RWPE2 (cell line): ENCODE results near the gene SLIT3.

ENCODE experiments used
- ATAC-seq: fragments of 200-7000 bp; cut with Tn5 transposase; 3 replicates; pipeline ENCODE4 v1.9.1; 2021; ENCODE audit warnings: low read depth
- DNase-seq: peaks from one replicate; pipeline ENCODE4 v3.0.0-alpha.2; 2020; ENCODE audit warnings: low spot score
- H3K27ac ChIP-seq: fragments of 450-650 bp; 2 replicates; pipeline ENCODE4 v1.5.1; 2017; ENCODE audit warnings: mild to moderate bottlenecking; ENCODE audit not compliant: poor library complexity, severe bottlenecking
- H3K27me3 ChIP-seq: fragments of 250-450 bp; sonication (Bioruptor Pico); 2 replicates; pipeline ENCODE4 v1.5.1; 2021; ENCODE audit warnings: mild to moderate bottlenecking, moderate library complexity; ENCODE audit not compliant: insufficient read depth, poor library complexity, severe bottlenecking
- H3K36me3 ChIP-seq: fragments of 250-450 bp; sonication (Bioruptor Pico); 2 replicates; pipeline ENCODE4 v1.5.1; 2020; ENCODE audit warnings: low read depth, mild to moderate bottlenecking, moderate library complexity
- H3K4me1 ChIP-seq: fragments of 250-450 bp; sonication (Bioruptor Pico); 2 replicates; pipeline ENCODE4 v1.5.1; 2021; ENCODE audit warnings: mild to moderate bottlenecking, moderate library complexity; ENCODE audit not compliant: insufficient read depth, poor library complexity, severe bottlenecking
- H3K4me3 ChIP-seq: fragments of 250-450 bp; sonication (Bioruptor Pico); 2 replicates; pipeline ENCODE4 v1.5.1; 2021; ENCODE audit warnings: mild to moderate bottlenecking, moderate library complexity; ENCODE audit not compliant: severe bottlenecking
- H3K9me3 ChIP-seq: fragments of 250-450 bp; sonication (Bioruptor Pico); 2 replicates; pipeline ENCODE4 v1.5.1; 2021; ENCODE audit warnings: mild to moderate bottlenecking, moderate library complexity; ENCODE audit not compliant: severe bottlenecking
- TF ChIP-seq, protein P1 (sequence below): fragments of 450-650 bp; IDR thresholded peaks from one replicate; pipeline ENCODE4 v1.5.1; 2017; ENCODE audit warnings: mild to moderate bottlenecking, moderate library complexity; ENCODE audit not compliant: poor library complexity, severe bottlenecking

SLIT3 gene

DNA sequence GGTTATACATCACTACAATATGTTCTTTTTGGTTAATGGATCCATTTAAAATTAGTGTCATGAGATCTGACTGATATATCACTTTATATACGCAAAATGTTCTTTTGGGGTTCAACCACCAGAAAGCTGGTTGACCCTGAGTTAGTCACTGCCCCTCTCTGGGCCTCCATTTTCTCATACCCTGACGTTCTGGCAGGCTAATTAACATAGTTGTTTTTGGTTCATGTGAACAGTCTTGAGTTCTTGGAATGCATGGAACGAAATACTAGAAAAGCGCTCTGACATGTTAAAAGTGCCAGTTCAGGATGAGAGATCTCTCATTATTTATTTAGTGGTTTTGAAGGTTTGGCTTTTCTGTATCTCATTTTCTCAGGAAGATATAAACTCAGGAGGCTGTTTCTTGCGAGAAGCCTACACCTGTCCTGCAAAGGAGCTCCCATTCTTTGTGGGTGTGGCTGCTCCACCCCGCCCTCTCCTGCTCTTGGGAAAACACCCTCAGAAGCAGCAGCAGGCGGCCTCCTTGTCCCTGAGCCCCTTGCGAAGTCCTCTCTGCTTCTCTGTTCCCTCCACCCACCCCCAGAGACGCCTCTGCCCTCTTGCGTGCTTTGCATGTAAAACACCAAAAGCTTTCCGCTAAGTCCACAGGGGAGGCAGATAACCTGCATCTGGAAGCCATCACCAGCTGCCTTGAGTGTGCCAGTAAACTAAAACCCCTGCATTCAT is 419.4 kb downstream of the SLIT3 start:
- Histone ChIP-seq H3K4me3 (no peak overlapping the region), H3K9me3 (no peaks in the 10 kb centered on the region), H3K36me3 (no peaks in the 10 kb centered on the region), H3K27ac (no peak overlapping the region), H3K4me1 (no peaks in the 10 kb centered on the region), H3K27me3 (no peaks in the 10 kb centered on the region)
- DNase-seq (no peak), ATAC-seq (no peak)
- TF ChIP-seq, protein P1, sequence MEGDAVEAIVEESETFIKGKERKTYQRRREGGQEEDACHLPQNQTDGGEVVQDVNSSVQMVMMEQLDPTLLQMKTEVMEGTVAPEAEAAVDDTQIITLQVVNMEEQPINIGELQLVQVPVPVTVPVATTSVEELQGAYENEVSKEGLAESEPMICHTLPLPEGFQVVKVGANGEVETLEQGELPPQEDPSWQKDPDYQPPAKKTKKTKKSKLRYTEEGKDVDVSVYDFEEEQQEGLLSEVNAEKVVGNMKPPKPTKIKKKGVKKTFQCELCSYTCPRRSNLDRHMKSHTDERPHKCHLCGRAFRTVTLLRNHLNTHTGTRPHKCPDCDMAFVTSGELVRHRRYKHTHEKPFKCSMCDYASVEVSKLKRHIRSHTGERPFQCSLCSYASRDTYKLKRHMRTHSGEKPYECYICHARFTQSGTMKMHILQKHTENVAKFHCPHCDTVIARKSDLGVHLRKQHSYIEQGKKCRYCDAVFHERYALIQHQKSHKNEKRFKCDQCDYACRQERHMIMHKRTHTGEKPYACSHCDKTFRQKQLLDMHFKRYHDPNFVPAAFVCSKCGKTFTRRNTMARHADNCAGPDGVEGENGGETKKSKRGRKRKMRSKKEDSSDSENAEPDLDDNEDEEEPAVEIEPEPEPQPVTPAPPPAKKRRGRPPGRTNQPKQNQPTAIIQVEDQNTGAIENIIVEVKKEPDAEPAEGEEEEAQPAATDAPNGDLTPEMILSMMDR, result no peak

DNA sequence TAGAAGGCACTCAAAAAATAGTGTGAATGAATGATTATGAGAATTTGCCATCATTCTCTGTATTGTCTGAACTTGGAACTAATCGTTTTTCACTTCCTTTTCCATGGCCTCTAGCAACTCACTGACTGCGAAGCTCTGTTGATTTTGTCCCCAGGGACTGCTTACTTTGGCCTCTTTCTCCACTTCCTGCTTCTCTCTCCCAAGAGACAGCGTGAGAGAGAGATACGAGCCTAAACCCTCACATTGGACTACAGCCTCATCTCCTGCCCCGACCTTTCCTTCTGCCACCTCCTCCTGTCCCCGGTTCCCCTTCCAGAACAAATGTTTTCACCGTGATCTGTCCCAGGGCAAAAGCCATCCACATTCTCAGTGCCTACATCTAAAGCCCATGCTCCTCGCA is 421.0 kb downstream of the SLIT3 start:
- H3K4me3 ChIP-seq, result no peak overlapping the region
- H3K27me3 ChIP-seq, result no peaks in the 10 kb centered on the region
- ATAC-seq (no peak), DNase-seq (no peak)
- H3K4me1 ChIP-seq, result no peaks in the 10 kb centered on the region
- no peaks in the 10 kb centered on the region for H3K9me3 ChIP-seq
- TF ChIP-seq, protein P1, result no peak
- H3K36me3 ChIP-seq, result no peaks in the 10 kb centered on the region
- no peak overlapping the region for H3K27ac ChIP-seq

DNA sequence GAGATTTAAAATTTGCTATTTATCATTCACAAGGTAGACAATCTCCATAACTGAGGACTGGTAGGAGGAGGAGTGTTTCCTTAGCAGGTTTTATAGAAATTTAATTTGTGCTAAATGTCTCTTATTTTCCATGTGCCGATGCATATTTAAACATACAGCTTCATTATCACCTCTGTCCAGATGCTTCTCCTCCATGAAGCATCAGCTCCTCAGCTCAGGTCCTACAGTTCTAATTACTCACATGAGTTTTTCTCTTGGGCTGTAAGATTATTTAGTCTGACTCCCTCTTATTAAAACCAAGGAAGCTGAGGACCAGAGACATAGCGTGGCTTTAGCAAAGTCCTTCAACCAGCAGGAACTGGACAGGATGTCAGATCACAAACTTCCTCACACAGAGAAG is 421.6 kb downstream of the SLIT3 start:
- Histone ChIP-seq H3K36me3 (no peaks in the 10 kb centered on the region), H3K4me3 (no peak overlapping the region), H3K27me3 (no peaks in the 10 kb centered on the region), H3K9me3 (no peaks in the 10 kb centered on the region), H3K4me1 (no peaks in the 10 kb centered on the region), H3K27ac (no peak overlapping the region)
- DNase-seq, result no peak
- ATAC-seq, result no peak
- TF ChIP-seq, protein P1, result no peak

DNA sequence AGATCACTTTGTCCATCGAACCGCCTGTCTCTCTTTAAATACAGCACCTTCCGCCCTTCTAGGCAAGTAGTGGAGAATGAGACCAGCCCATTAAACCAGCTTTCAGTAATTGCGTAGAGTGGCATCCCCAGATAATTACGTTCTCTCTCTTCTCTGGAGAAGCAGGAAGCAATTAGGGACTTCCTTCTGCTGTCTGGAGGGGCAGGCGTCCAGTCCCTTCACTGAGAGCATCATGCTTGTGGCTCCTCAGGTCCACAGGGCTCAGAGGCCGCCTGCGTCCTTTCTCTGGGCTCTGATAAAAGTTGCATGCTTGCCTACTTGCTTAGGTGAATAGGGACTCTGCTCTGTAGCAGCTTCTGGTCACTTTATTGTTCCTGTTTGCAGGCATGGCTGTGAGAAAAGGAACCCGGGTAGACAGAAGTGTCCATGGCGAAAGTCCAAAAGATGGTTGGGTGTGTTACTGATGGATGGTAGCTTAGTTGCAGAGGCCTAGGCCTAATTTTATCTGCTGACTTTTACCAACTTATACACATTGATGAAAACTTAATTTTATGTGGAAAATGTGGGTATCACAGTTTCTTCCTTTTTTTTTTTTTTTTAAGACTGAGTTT is 422.7 kb downstream of the SLIT3 start:
- ATAC-seq (no peak), DNase-seq (no peak)
- Histone ChIP-seq H3K27me3 (no peaks in the 10 kb centered on the region), H3K4me1 (no peaks in the 10 kb centered on the region), H3K27ac (no peak overlapping the region), H3K9me3 (no peaks in the 10 kb centered on the region), H3K4me3 (no peak overlapping the region), H3K36me3 (no peaks in the 10 kb centered on the region)
- TF ChIP-seq, protein P1, result no peak

DNA sequence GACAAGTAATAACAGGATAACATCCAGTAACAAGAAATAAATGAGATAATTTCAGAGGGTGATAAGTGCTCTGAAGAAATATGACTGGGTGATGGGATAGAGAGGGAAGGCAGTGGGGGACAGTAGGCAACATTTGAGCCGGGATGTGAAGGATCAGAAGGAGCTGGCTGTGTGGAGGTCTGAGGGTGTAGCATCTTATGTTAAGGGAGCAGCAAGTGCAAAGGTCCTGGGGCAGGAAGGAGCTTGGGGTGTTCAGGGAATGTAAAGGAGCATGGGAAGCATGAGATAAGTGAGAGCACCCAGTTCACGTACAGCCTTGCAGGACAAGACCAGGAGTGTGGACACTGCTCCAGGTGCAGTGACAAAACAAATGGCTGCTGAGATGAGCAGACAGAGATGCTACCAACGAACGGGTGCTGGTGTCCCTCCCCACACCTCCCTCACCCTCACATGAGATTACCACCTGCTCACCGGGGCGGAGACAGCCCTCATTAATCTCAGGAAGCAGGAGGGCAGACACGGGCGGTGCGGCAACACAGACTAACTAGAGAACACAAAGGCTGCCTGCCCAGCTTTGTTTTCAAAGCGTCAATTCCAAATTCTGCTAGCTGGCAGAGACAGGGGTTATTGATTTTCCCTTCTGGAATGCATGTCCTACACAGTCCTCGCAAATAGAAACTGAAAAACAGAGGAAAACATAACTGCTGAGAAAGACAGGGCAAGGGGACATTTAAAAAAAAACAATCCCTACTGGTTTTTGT is 423.6 kb downstream of the SLIT3 start:
- no peak overlapping the region for H3K4me3 ChIP-seq
- TF ChIP-seq, protein P1, result no peak
- H3K4me1 ChIP-seq, result no peaks in the 10 kb centered on the region
- no peak overlapping the region for H3K27ac ChIP-seq
- no peaks in the 10 kb centered on the region for H3K27me3 ChIP-seq
- H3K9me3 ChIP-seq, result no peaks in the 10 kb centered on the region
- no peak for ATAC-seq
- no peaks in the 10 kb centered on the region for H3K36me3 ChIP-seq
- no peak for DNase-seq
